Lower leg skin (tissue), 3 donors: ENCODE results near the gene ATP6V1D.

Experiments
- POLR2A ChIP-seq, 2 donors: fragments of 450-650 bp; IDR thresholded peaks; one replicate each; pipeline ENCODE4 v1.6.1; 2016 to 2017; ENCODE audit warnings: antibody characterized with exemption in 2 of 2, mild to moderate bottlenecking in 1 of 2, moderate library complexity in 1 of 2
- TF ChIP-seq, protein P1 (sequence below), 3 donors: fragments of 450-650 bp; IDR thresholded peaks; one replicate each; pipeline ENCODE4 v1.5.1; 2016; ENCODE audit warnings: antibody characterized with exemption in 3 of 3, mild to moderate bottlenecking in 3 of 3, moderate library complexity in 2 of 3

DNA sequence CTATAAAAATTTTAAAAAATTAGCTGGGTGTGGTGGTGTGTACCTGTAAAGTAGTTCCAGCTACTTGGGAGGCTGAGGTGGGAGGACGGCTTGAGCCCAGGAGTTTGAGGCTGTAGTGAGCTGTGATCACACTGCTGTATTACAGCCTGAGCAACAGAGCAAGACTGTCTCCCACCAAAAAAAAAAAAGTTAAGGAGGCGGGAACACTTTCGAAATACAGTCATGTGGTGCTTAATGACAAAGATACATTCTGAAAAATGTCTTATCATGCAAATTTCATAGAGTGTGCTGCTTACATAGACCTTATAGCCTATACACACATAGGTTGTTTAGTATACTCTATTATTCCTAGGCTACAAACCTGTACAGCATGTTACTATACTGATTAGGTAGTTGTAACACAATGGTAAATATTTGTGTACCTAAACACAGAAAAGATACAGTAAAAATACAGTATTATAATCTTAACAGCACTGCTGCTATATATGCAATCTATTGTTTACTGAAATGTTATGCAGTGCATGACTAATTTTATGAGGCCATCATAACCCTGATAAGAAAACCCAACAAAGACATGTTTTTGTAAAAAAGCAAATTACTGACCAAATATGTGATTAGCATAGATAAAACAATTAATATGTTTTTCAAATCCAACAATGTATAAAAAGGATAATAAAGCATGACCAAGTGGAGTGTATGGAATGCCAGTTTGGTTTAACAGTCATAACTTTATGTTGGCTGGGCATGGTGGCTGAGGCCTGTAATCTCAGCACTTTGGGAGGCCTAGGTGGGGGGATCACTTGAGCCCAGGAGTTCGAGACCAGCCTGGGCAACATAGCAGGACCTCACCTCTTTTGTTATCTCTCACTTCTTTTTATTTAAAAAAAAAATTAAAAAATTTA is 11.9 kb upstream of the ATP6V1D start:
- TF ChIP-seq, protein P1, sequence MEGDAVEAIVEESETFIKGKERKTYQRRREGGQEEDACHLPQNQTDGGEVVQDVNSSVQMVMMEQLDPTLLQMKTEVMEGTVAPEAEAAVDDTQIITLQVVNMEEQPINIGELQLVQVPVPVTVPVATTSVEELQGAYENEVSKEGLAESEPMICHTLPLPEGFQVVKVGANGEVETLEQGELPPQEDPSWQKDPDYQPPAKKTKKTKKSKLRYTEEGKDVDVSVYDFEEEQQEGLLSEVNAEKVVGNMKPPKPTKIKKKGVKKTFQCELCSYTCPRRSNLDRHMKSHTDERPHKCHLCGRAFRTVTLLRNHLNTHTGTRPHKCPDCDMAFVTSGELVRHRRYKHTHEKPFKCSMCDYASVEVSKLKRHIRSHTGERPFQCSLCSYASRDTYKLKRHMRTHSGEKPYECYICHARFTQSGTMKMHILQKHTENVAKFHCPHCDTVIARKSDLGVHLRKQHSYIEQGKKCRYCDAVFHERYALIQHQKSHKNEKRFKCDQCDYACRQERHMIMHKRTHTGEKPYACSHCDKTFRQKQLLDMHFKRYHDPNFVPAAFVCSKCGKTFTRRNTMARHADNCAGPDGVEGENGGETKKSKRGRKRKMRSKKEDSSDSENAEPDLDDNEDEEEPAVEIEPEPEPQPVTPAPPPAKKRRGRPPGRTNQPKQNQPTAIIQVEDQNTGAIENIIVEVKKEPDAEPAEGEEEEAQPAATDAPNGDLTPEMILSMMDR (IDR thresholded peaks at IDR 0.05), result no peak
- no peak for TF ChIP-seq POLR2A (IDR thresholded peaks at IDR 0.05)
